ENCODE measurements around the gene MRPL34. TPM values are rescaled to one million over a fixed set of nuclear protein-coding genes. Genes with fewer than 3 reads are reported as not detected.

MRPL34 gene
- total RNA-seq, 1 experiment from 2014 or later: 19.0 TPM

- in situ Hi-C loops (cut with HindIII; ENCODE audit: low sequenced_read_pairs): no loop called here
- no peak for DNase-seq (ENCODE audit: low spot score)
Measured at GRCh38 chr19:17324357-17325114, 18.9 kb downstream of the MRPL34 start.

GRCh38 chr19:17325133-17325532 lies 19.5 kb downstream of the MRPL34 start:
- in situ Hi-C loops (cut with HindIII; ENCODE audit: low sequenced_read_pairs): no loop called here
- DNase-seq (ENCODE audit: low spot score): no peak

- in situ Hi-C loops (cut with HindIII; ENCODE audit: low sequenced_read_pairs): no loop called here
- peak; percentile 37 for DNase-seq (ENCODE audit: low spot score)
Measured at GRCh38 chr19:17325881-17326594, 20.4 kb downstream of the MRPL34 start.

DNA sequence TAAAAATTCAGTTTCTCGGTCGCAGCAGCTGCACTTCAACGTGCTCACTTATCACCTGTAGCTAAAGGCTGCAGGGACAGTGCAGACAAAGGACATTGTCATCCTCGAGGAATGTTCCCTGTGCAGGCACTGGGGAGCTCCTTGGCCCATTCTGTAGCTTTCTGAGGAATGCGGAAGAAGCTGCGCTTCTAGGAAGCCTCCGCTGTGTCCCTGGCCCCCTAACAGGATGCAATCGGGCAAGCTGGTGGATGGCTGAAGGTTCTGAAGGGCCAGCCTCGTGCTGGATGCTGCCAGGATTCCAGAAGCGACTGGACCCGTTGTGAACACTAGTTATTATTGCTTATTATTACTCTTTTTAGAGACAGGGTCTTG lies 20.9 kb downstream of the MRPL34 start:
- in situ Hi-C loops (cut with HindIII; ENCODE audit: low sequenced_read_pairs): no loop called here
- DNase-seq (ENCODE audit: low spot score): no peak

- in situ Hi-C loops (cut with HindIII; ENCODE audit: low sequenced_read_pairs): no loop called here
- DNase-seq (ENCODE audit: low spot score): no peak
Measured at GRCh38 chr19:17327068-17327653, 21.5 kb downstream of the MRPL34 start.

GRCh38 chr19:17327654-17328516 lies 22.2 kb downstream of the MRPL34 start:
- peak; percentile 50 for DNase-seq (ENCODE audit: low spot score)
- in situ Hi-C loops (cut with HindIII; ENCODE audit: low sequenced_read_pairs): no loop called here

- in situ Hi-C loops (cut with HindIII; ENCODE audit: low sequenced_read_pairs): no loop called here
- no peak for DNase-seq (ENCODE audit: low spot score)
Measured at GRCh38 chr19:17328517-17329365, 23.1 kb downstream of the MRPL34 start.

GRCh38 chr19:17329366-17330261 lies 23.9 kb downstream of the MRPL34 start:
- no peak for DNase-seq (ENCODE audit: low spot score)
- in situ Hi-C loops (cut with HindIII; ENCODE audit: low sequenced_read_pairs): no loop called here

DNA sequence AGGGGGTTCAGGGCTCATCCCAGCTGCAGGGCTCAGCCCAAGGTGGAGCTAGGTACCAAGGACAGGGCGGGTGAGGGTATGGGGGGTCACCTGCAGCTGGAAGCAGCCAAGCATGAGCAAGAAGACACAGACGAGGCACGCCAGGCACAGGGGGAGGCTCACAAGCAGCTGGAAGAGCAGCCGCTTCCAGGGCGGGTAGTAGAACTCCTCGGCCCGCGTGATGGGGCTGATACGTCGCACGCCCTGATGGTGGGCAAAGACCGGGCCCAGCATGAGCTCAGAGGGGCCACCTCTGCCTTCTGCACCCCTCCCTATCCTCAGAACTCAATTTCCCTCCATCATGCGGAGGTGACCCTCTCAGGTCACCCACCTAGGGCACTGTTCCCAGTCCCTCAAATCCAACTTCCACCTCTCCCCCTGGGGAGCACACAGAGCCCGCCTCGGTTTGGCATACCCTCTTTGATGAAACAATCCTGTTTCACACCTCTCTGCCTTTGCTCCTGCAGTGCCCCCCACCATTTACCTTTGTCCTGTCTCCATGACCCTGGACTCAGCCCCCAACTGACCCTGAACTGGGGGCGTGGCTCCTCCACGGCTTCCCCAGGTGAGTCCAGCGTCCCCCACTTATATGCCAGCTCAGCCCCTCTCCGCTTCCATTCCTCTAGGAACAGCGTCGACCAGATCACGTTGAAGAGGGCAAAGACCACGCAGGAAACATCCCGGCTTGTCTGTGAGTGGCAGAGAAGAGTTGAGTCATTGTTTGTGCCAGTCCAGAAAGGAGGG lies 24.8 kb downstream of the MRPL34 start:
- in situ Hi-C loops (cut with HindIII; ENCODE audit: low sequenced_read_pairs): no loop called here
- DNase-seq (ENCODE audit: low spot score): no peak

DNA sequence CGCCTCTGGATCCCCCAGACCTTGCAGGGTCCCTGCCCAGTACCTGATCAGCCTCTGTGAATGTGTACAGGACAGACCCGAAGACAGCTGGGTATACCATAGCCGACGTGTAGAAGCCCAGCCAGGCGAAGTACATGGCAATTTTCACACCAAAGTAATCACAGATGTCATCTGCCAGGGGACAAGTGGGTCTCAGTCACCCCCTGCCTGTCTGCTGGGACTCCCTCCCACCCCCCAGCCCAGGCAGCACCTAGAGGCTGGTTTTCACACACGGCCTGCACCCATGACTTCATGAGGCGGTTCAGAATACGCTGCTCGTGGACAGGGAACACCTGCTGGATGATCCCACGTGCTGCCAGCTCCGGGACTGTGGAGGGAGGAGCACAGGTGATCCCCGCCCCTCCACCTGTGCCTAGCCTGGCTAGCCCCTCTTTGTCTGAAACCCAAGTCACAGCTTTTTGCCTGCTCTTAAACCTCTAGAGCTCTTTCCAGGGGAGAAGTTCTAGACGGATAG lies 25.4 kb downstream of the MRPL34 start:
- in situ Hi-C loops (cut with HindIII; ENCODE audit: low sequenced_read_pairs): no loop called here
- no peak for DNase-seq (ENCODE audit: low spot score)

DNA sequence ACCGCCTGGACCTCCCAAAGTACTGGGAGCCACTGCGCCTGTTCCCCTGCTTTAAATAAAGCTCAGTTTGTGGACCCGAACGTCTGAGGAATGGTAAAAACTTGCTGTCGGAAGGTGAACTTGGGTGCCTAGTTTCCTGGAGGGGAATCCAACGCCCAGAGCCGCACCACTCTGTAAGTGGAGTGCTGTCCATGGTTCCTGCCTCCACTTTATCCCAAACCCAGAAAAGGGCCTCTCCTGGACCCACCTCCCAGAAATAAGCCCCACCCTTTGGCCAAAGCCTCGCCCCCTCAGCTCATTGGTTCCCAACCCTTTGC lies 26.6 kb downstream of the MRPL34 start:
- DNase-seq (ENCODE audit: low spot score): no peak
- in situ Hi-C loops (cut with HindIII; ENCODE audit: low sequenced_read_pairs): no loop called here

DNA sequence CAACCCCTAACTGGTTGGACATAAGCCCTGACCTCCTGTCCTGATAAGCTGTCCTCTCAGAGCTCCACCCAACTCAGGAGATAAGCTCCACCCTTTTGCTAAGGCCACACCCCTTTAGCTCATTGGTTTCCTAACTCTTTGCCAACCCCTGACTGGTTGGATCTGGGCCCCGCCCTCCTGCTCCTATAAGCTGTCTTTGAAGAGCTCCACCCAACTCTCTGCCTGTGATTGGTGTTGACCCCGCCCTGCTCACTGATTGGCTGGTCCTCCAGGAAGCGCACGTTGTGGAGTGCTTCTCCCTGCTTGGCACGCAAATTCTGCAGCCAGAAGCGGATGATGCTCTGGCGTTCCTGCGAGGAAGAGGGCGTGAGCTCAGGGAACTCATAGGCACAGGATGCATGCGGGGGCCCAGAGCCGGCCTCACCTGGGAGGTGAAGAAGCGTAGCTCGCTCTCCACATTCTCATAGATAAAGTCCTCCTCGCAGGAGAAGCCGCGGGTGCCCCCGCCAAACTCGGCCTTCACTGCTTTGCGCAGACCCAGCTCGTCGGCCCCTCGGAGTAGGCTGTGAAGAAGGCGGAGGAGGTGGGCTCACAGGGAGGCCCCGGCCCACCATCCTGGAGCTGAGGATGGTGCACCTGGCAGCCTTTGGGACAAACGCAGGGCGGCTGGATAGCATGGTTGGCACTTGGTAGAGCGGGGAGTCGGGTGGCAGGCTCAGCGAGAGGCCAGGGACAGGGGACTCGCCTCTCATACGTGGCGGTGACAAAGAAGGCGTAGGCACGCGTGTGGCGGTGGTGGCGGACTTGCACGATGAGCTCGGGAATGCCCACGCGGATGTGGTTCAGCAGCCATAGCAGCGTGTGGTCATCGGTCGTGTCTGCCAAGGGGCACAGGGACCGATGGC lies 27.3 kb downstream of the MRPL34 start:
- peak; percentile 74 for DNase-seq (ENCODE audit: low spot score)
- in situ Hi-C loops (cut with HindIII; ENCODE audit: low sequenced_read_pairs): no loop called here

- peak; percentile 42 for DNase-seq (ENCODE audit: low spot score)
Measured at GRCh38 chr19:17333611-17334413, 28.1 kb downstream of the MRPL34 start.

GRCh38 chr19:17334414-17335409 lies 29.0 kb downstream of the MRPL34 start, which contains the start of gene ANO8:
Gene ANO8, minus strand, starts transcription at chr19:17334855. Its CDS starts 185 bp downstream, at chr19:17334670.
- peak; percentile 97 for DNase-seq (ENCODE audit: low spot score)
- in situ Hi-C loops (cut with HindIII; ENCODE audit: low sequenced_read_pairs): no loop called here

More at GRCh38 chr19:17333611-17334413, 28.1 kb downstream of the MRPL34 start:
- in situ Hi-C loops (cut with HindIII; ENCODE audit: low sequenced_read_pairs): no loop called here

Data from G401 (cell line).